CD4-positive, alpha-beta T cell treated with Interferon gamma for 1 hour (primary cell): Measurements from ENCODE around the gene DTNB.
"Not testable (repeated sequence)": the region's sequence is repeated elsewhere in the genome, so short reads cannot be mapped to it uniquely, and the experiment has no call there.

Source experiments
- DNase-seq: peaks from one replicate; pipeline ENCODE4 v3.0.0-alpha.2; 2020

The DTNB gene

DNA sequence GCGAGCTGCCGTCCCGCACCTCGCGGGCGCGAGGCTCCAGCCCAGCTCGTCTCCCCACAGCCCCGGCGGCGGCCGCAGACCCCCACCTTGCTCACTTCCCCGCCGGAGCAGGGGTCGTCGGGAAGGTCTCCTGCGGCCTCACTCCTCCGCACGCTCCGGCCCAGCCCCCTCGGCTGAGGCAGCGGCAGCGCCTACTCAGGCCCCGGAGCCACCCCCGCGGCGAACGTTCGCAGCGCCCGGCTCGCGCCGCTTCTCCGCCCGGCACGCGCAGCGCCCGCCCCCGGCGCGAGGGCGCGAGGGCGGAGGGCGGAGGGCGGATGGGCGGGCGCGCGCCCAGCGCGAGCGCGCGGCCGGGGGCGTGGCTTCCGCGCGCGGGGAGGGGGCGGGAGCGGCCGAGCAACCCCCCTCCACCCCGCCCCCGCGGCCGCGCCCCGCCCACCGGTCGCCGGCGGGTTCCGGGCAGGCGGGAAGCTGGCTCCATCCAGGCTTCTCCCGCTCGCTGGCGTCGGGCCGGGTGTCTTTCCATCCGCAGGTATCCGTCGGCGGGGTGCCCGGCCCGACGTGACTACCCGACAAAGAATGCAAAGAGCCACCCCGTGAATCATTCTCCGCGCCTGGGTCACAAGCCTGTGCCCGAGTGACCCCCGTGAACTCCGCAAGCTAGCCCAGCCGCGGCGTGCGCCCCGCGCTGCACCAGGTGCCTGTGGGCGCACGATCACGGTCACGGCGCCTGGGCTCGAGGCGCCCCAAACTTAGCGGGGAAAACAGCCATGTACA, at the start of gene DTNB:
DTNB (minus strand) TSS at position 278 of the 777 bp plus-strand sequence. CDS start 20,917 bp downstream, outside the sequence.
- DNase-seq: peak; percentile 75

- DNase-seq: no peak
Measured at GRCh38 chr2:25722224-25722623, 48.8 kb upstream of the DTNB start.

GRCh38 chr2:25720575-25720974, 47.2 kb upstream of the DTNB start:
- no peak for DNase-seq

GRCh38 chr2:25714740-25715139, 41.4 kb upstream of the DTNB start:
- DNase-seq: no peak

DNA sequence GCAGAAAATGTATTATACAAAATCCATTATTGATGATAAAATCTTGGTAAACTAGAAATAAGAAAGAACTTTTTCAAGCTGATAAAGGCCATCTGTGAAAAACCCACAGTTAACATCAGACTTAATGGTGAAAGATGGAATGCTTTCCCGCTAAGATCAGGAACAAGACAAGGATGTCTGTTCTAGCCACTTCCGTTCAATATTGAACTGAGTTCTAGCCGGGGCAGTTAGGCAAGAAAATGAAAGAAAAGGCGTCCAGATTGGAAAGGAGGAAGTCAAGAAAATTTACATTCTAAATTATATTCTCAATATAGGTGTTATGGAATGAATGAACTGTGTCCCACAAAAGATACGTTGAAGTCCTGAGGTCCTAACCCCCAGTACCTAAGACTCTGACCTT, 39.1 kb upstream of the DTNB start:
- DNase-seq: no peak

DNA sequence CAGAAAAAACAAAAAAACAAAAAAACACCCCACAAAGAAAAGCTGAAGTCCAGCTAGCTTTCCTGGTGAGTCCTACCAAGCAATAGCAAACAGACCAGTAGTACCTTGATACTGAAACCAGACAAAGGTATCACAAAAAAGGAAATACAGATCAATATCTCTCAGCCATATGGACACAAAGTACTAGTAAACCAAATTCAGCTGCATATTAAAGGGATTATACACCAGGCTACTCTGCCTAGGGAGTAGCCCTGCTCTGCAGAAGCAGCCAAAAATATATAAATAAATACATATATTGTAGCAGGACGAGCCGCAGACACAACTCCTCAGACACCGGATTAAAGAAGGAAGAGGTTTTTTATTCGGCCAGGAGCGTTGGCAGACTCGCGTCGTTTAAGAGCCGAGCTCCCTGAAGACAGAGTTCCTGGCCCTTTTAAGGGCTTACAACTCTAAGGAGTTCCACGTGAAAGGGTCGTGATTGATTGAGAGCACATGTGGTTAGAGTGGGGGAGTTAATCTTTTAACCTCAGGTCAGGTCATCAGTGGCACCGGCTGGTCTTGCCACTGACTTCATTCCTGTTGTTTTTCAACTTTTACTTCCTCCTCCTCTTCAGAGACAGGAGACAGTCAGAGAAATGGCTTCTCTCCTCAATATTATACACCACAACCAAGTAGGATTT, 38.4 kb upstream of the DTNB start:
- DNase-seq: no peak

DNA sequence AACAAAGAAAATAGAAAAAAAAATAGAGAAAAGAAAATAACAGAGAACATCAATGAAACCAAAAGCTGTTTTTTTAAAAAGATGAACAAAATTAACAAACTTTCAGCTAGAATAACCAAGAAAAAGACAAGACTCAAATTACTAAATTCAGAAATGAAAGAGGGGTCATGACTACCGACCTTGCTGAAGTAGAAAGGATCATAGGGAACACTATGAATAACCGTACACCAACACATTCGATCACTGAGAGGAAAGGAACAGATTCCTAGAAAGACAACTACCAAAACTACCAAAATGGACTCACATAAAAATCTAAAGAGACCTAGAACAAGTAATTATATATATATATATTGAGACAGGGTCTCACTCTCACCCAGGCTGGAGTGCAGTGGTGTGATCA, 37.4 kb upstream of the DTNB start:
- no peak for DNase-seq

- no peak for DNase-seq
Measured at GRCh38 chr2:25709349-25709748, 36.0 kb upstream of the DTNB start.

DNA sequence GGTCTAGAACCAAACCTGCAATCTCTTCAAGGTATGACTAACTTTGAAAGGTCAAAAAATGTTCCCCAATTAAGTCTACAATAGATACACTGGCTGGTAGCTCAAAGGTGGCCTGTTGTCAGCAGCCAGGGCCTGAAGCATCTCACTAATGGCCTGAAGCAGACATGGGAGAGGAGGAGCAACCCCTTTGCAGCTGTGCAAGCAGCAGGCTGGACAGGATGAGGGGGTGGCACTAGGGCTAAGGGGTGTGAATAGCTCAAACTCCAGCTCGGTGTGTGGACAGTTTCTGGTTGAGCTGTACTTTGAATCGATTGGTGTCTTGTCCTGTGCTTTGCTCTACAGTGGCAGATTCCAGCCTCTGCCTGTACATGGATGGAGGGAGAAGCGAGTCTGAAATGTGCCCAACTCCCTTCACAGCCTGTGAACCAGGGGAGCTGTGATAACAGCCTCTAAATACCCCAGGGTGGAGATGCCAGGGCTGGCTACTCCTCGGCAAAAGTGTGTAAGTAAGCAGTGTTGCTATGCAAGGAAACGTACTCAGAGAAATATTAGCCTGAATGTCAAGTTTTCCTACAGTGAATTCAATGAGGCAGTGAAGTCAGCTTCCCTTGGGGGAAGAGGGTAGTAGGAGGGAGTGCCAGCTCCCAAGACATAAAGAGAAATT, 34.7 kb upstream of the DTNB start:
- DNase-seq: no peak

DNA sequence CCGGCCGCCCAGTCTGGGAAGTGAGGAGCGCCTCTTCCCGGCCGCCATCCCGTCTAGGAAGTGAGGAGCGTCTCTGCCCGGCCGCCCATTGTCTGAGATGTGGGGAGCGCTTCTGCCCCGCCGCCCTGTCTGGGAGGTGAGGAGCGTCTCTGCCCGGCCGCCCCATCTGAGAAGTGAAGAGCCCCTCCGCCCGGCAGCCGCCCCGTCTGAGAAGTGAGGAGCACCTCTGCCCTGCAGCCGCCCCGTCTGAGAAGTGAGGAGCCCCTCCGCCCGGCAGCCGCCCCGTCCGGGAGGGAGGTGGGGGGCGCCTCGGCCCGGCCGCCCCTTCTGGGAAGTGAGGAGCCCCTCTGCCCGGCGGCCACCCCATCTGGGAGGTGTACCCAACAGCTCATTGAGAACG, 32.2 kb upstream of the DTNB start:
- DNase-seq: not testable (repeated sequence)

- no peak for DNase-seq
Measured at GRCh38 chr2:25701801-25702200, 28.4 kb upstream of the DTNB start.

DNA sequence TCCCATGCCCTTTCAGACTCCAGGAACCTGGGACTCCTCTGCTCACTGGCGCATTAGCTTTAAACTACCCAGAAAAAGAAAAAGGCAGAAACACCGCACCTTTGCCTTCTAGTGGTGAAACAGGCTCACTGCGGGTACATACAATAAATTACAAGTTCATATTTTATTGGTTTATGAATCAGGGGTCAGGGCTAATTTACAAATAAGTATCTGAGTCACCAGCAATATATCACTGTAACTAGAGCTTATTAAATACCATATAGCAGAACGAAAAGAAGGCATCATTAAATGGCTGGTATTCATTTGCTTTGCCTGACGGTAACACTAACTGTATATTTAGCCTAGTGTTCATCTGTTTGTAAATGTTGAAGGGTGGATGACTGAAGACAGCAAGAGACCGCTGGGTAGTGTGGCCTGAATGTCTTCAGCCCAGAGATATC, 26.9 kb upstream of the DTNB start:
- no peak for DNase-seq

DNA sequence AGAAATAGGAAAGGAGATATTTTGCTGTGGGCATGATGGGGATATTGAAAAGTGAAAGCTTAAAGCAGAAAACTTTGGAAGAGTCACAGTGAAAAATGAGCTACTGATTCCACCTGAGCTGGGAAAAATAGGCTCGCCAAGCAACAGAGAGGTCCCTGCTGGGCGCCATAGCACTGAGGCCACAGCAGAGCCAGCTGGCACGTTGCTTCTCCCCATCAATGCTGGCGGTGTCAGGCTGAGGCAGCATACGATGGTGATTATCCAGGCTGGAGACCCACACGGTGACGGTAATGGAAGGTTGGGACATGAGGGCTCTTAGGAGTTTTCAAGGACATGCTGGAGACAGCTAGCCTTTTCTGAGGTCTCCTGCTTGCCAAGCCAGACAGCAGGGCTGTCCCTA, 25.8 kb upstream of the DTNB start:
- no peak for DNase-seq

DNA sequence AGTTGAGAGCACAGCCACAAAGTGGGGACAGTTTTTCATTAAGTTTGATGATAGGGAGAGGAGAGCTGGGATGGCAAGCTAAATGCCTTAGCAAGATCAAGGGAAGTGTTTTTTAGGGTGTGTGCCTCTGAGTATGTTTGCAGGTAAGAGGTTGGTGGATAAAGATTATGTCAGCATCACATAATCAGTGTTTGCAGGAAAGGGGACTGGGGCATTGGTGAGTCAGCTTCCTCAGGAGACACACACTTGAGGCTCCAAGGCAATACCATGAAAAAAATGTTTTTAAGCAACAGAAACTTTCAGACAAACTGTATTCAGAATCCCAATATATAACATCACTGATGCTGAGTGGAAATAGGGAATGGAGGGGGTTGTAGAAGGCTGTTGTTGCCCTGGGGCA, 25.4 kb upstream of the DTNB start:
- no peak for DNase-seq

- no peak for DNase-seq
Measured at GRCh38 chr2:25697559-25698341, 24.4 kb upstream of the DTNB start.

DNA sequence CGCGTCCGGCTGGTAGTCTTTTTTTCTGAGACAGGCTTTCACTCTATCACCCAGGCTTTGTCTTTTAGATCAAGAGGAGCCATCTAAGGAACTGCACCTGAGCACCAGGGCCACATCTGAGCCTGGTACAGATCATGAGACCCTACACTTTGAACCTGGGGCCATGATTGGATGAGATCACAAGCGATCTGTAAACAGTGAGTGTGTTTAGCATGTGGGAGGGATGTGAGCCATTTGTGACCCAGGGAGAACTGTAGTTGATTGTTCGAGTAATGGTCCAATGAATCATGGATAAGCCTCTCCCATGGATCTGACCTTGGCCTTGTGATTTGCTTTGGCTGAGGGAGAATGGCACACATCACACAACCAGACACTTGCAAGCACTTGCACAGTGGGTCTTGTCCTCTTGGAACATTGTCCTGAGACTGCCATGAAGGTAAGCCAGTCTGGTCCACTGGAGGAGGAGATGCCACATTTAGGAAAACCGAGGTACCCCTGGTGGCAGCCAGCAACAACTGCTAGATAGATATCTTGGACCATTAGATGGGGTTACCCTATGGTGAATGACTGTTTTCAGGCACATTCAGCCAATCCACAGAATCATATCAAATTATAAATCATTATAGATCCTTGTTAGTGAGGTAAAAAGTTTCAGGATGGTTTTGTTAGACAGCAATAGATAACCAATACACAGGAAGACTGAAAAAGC, 19.5 kb upstream of the DTNB start:
- no peak for DNase-seq

- DNase-seq: no peak
Measured at GRCh38 chr2:25692143-25692542, 18.8 kb upstream of the DTNB start.

DNA sequence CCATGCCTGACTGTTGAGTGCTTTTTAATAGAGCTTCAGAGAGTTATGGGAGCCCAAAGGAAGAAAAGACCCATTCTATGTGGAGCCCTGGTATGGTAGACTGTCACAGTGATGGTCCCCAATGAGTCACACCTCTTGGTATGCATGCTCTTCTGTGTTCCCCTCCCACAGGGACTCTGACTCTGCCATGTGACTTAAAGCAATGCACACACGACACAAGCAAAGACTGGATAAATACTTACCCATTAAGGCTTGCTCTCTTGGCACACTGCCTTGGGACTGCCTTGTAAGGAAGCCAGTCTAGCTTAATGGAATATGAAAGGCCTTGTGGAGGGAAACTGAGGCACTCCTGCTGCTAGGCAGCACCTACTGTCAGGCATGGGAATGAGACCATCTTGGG, 16.7 kb upstream of the DTNB start:
- DNase-seq: no peak

DNA sequence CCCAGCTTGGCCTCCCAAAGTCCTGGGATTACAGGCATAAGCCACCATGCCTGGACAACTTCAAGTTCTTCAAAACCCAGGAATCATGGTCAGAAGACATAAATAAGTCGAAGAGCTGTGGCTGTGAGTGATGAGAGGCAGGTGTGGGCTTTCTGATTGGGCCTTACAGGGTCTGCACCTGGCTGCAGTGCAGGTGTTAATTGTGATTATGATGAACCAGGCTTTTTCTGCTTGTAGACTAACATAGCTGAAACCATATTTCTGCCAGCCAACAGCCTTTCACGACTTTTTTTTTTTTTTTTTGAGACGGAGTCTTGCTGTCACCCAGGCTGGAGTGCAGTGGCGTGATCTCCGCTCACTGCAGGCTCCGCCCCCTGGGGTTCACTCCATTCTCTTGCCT, 14.9 kb upstream of the DTNB start:
- DNase-seq: no peak

DNA sequence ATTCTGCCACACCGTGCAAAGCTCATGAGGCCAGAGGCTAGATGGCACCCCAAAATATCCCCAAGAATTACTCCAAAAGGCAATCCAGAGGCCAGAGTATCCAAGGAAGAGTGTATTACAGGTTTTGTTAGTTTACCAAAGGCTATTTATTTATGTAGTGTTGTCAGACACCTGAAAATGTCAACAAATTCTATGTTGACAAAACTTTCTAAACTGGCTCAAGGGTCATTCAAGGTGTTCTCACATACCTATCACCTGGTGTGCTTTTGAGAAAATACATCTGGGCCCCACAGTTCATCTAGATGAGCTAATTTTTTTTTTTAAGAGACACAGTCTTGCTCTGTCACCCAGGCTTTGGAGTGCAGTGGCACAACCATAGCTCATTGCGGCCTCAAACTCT, 12.4 kb upstream of the DTNB start:
- no peak for DNase-seq

DNA sequence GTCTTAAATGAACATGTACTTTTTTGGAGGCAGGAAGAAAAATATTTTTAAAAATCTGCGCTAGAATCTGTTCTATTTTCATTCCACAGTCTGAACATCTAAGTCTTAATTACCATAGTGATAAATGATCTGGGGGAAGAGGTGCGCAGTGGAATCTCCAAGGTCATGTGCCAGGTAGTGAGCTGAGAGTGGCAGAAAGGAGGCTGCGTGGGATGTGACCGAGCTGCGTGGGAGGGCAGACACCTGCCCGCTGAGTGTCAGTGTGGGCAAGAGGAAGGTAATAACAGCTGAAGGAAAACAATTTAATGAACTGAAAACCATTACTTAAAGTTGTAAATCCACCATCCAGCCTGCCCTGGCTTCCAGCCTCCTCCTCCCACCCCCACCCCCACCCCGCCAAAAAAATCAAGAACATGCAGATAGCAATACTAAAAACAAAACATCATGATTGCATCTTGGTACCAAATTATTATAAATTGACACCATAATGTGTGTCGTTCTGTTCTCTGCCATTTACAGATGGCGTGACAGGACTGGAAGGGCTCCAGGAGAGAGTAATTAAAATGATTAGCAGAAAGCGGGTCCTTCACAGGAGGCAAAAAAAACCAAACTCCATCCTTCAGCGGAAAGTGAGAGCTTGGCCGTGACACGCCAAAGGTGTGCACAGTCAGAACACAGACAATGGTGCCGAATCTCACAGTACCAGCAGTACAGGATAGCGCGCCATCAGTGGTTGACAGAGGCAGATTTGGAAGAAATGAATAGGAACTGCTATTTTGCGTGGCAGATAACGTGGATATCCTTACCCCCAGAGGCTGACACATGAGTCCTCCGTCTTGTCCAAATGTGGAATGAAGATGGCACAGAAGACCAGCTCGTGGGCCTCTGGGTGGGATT, 11.4 kb upstream of the DTNB start:
- no peak for DNase-seq
